Cortex of kidney (tissue), 1 donor: ENCODE results near the gene PTPRF.

Source experiments
- DNase-seq: peaks from one replicate; lab custom pipeline; 2025; lab: John Stamatoyannopoulos, UW

The PTPRF gene

DNA sequence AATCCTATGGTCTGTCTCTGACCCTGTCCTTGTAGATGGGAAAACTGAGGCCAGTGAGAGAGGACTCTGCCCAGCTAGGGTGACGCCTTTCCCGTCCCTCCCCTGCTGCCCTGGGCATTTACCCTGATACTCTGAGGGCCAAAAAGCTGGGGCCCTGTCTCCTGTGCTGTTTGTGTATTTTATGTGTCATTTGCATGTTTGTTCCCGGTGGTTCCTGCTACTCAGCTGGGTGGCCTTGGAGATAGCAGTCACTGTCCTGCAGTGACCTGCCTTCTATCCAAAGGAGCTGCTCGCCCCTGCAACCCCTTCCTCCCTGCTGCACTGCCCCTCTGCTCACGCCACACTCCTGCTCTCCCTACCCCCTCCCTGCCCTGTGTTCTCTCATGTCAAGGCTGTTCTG, 78.1 kb downstream of the PTPRF start:
- DNase-seq = no peak

DNA sequence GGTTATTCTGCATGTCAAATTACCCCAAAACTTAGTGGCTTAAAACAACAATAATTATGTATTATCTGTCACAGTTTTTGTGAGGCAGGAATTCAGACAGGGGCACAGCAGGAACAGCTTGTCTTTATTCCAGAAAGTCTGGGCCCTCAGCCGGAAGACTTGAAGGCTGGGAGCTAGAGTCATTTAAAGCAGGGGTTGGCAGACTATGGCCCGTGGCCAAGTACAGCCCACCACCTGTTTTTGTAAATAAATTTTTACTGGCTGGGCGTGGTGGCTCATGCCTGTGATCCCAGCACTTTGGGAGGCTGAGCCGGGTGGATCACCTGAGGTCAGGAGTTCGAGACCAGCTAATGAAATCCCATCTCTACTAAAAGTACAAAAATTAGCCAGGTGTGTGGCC, 79.7 kb downstream of the PTPRF start:
- no peak for DNase-seq

DNA sequence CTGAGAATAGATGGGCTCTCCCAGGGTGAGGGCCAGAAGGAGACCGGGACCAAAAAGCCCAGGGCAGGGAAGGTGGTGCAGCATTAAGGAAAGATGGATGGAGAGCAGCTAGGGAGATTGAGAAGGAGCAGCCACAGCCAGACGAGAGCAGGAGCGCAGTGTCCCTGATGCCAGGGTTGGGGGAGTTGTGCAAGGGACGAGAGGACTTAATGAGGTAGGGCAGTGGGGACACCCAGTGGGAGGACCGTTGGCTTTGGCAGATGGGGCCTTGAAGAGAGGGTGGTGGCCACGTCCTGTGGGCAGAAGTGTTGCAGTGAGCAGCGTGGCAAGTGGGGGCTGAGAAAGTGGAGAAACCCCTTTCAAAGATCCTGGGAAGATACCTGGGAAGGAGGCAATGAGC, 81.3 kb downstream of the PTPRF start:
- DNase-seq = no peak

DNA sequence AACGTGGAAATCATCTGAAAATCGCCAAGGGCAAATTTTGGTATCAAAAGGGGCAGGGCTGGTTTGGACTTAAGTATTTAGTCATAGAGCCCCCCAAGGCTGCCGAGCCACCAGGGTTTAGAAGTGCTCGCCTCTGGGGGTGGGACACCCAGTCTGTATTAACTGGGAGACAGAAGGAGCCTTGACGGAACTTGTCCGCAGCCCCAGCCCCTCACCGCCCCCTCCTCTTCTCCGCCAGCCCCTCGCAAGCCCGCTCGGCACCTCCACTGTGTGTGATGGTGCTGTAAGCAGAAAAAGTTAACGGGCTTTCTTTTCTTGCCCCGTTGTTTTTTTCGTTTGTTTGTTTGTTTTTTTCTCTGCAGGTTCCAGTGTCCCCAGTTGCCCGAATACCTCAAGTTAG, 81.7 kb downstream of the PTPRF start:
- no peak for DNase-seq

DNA sequence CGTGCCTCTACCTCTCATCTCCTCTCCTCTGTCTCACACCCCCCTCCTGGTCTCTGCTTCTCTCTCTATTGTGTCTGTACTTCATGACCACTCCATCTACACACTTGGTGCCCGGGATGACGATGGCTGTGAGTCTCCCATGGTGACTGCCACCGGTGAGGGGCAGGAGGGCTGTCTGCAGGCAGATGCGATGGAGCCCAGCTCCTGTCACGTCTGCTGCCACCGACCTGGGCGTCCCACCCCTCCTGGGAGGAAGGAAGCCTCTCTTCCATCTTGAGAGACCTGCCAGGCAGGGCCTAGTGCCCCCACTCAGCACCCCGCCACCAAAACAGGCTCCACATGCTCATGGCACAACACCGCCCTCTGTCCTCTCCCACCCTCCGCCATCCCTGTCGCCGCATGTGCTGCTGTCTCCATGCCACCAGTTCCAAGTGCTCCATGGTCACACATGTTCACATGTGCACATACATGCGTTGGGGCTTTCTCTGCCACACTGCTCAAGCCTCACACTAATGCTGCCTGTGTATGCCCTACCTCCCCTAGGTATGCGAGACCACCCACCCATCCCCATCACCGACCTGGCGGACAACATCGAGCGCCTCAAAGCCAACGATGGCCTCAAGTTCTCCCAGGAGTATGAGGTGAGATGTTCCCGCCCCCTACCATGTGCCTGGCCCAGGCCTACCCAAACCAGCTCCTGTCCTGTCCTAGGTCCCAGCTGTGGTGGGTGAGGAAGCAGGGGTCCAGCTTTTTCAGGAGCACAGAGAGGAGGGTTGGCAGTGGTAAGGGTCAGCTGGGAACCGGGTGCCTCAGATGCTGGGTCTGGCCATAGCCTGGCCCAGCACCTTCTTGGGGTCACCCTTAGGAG, 82.6 kb downstream of the PTPRF start:
- no peak for DNase-seq

DNA sequence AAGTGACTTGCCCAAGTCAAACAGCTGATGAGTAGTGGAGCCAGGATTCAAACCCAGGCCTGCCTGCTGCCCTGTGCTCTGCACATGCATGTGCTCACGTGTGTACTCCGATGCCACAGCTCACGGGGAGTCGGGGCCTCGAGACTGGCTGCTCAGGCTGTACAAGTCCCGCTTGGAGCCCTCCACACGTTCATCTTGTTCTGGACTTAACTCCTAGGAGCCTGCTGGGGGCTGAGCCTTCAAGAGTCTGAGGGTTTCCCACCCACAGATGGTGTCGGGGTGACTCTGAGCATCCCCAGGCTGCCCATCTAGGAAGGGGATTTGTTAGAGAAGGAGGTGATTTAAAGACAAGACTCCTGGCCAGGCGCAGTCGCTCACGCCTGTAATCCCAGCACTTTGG, 83.5 kb downstream of the PTPRF start:
- DNase-seq = no peak

DNA sequence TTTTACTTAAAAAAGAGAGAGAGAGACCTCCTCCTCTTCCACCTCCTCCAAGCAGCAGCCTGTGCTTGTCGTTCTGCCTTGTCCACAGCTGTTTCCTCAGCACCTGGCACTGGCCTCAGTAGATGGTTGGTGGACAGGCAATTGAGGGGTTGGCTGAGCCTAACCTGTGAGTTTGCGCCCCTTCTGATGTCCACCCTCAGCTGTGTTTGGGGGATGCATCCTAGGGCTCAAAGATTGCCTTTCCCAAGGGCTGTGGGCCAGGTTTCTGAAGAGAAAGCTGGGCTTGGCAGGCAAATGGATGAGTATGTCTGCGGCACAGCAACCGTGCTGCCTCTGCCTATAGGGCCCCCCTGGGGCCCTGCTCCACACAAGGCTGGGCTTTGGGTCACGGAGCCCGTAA, 84.2 kb downstream of the PTPRF start:
- no peak for DNase-seq

DNA sequence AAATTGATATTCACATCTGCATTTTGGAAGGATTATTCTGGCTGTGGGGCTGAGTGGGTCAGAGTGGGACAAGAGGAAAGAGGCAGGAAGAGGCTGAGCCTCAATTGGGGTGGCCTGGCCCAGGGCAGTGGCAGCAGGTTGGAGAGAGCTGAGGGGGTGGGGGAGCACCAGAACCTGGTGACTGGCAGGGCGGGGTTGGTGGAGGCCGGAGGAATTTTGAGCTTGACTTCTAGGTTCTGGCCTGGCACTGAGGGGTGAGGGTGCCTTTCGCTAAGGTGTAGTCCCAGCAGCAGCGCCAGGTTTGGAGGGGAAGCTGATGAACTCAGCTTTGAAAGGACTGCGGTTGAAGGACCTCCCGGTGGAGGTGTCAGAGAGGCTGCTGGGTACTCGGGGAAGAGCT, 85.7 kb downstream of the PTPRF start:
- DNase-seq = no peak

DNA sequence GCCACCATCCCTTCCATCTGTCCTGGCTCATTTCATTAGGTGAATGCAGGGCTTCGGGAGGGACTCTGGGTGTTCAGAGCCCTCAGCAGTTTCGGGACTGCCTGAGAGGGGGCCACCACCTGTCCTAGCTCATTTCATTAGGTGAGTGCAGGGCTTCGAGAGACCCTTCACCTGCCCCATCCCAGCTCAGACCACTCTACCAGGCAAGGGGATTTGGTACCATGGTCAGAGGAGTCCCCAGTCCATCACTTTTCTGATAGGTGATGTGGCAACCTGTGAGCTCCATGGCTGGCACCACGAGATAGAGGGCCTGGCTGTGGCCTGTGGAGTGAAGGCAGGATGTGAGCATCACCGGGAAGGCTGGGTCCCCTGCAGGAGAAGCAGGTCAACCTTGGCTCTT, 86.3 kb downstream of the PTPRF start:
- no peak for DNase-seq

DNA sequence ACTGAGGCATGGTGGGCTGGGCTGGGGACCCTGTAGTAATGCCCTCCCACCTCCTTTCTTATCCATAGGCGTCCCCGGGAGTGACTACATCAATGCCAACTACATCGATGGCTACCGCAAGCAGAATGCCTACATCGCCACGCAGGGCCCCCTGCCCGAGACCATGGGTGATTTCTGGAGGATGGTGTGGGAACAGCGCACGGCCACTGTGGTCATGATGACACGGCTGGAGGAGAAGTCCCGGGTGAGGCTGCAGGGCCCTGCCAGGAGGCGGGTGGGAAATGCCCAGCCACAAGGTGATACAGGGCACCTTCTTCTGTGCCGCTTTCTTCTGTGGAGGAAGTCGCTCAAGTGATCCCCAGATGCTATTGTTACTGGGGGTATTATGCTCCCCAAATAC, 87.0 kb downstream of the PTPRF start:
- DNase-seq = no peak

DNA sequence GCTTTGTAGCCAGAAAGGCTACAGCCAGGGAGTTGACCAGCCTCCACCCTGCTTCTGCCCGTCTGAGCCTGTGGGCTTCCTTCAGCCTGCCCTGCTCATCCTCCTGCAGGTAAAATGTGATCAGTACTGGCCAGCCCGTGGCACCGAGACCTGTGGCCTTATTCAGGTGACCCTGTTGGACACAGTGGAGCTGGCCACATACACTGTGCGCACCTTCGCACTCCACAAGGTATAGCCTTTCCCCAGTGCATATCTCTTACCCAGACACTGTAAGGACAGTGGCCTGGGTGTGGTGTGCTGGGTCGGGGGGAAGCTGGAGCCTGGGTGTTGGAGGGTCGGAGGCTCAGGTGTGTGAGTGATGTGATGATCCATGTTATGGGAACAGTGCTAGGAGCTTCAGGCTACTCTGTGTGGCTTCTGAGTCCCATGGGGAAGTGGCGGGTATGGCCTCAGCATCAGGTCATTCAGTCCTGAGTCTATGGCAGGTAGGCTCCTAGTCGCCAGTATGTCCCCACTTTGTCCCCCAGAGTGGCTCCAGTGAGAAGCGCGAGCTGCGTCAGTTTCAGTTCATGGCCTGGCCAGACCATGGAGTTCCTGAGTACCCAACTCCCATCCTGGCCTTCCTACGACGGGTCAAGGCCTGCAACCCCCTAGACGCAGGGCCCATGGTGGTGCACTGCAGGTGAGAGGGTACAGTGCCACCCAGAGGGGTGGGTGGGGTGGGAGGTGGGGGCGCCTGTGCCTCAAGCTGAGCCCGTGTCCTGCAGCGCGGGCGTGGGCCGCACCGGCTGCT, 88.0 kb downstream of the PTPRF start:
- DNase-seq = no peak

DNA sequence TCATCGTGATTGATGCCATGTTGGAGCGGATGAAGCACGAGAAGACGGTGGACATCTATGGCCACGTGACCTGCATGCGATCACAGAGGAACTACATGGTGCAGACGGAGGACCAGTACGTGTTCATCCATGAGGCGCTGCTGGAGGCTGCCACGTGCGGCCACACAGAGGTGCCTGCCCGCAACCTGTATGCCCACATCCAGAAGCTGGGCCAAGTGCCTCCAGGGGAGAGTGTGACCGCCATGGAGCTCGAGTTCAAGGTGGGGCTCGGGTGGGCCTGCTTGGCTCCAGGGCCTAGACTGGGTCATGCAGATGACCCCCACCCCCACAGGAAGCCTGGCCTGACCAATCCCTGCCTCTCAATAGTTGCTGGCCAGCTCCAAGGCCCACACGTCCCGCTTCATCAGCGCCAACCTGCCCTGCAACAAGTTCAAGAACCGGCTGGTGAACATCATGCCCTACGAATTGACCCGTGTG, 88.7 kb downstream of the PTPRF start:
- no peak for DNase-seq

DNA sequence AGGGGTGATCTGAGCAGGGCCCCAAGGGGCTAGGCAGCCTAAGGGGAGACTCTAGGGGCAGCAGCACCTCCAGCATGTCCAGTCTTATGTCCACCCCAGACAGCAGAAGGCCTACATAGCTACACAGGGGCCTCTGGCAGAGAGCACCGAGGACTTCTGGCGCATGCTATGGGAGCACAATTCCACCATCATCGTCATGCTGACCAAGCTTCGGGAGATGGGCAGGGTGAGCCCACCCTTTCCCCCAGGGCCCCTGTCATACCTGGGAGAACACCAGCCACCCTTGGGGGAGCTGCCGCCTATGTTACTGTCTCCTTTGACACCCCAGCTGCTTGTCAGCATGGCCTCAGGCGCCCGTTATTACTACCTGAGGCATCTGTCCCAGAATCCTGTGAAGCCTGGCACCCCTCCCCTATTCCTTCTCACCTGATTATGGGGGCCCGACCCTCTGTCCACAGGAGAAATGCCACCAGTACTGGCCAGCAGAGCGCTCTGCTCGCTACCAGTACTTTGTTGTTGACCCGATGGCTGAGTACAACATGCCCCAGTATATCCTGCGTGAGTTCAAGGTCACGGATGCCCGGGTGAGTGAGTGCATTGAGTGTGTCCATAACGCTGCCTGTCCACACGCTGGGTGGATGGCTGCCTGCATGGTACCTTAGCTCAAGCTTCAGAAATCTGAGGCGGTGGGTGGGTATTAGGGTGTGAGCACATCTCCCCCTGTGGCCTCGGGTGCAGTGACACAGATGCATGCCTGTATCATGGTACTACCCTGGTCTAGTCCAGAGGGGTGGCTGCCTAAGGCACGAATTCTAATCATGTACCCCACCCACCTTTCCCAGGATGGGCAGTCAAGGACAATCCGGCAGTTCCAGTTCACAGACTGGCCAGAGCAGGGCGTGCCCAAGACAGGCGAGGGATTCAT, 89.6 kb downstream of the PTPRF start:
- DNase-seq = no peak

DNA sequence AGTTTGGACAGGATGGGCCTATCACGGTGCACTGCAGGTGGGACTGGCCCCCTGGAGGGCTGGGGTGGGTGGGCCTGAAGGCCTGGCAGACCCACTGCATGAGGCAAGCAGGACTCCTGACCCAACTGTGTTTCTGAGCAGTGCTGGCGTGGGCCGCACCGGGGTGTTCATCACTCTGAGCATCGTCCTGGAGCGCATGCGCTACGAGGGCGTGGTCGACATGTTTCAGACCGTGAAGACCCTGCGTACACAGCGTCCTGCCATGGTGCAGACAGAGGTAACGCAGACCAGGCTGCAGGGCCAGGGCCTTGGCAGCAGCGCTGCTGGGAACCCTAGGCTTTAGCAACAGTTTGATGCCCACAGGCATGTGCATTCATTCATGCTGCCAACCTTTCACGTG, 90.3 kb downstream of the PTPRF start:
- no peak for DNase-seq

DNA sequence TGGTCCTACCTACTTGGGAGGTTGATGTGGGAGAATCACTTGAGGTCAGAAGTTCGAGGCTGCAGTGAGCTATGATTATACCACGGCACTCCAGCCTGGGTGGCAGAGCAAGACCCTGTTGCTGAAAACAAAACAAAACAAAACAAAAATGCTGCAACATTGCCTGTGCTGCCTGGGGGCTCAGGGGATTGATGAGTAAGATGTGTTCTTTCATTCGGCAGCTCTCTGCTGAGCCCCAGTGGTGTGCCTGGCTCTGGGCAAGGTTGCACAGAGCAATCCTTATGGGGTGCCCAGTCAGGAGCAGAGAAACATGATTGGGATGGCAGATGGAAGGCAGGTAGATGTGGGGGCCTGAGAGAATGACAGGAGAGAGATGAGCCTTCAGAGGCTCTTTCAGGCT, 90.7 kb downstream of the PTPRF start:
- DNase-seq = no peak

DNA sequence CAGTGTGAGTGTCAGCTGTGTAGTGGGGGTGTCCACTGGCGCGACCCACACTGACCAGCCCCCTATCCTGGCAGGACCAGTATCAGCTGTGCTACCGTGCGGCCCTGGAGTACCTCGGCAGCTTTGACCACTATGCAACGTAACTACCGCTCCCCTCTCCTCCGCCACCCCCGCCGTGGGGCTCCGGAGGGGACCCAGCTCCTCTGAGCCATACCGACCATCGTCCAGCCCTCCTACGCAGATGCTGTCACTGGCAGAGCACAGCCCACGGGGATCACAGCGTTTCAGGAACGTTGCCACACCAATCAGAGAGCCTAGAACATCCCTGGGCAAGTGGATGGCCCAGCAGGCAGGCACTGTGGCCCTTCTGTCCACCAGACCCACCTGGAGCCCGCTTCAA, 91.2 kb downstream of the PTPRF start:
- no peak for DNase-seq

DNA sequence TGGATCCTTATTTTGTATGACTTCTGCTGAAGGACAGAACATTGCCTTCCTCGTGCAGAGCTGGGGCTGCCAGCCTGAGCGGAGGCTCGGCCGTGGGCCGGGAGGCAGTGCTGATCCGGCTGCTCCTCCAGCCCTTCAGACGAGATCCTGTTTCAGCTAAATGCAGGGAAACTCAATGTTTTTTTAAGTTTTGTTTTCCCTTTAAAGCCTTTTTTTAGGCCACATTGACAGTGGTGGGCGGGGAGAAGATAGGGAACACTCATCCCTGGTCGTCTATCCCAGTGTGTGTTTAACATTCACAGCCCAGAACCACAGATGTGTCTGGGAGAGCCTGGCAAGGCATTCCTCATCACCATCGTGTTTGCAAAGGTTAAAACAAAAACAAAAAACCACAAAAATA, 91.8 kb downstream of the PTPRF start:
- no peak for DNase-seq

DNA sequence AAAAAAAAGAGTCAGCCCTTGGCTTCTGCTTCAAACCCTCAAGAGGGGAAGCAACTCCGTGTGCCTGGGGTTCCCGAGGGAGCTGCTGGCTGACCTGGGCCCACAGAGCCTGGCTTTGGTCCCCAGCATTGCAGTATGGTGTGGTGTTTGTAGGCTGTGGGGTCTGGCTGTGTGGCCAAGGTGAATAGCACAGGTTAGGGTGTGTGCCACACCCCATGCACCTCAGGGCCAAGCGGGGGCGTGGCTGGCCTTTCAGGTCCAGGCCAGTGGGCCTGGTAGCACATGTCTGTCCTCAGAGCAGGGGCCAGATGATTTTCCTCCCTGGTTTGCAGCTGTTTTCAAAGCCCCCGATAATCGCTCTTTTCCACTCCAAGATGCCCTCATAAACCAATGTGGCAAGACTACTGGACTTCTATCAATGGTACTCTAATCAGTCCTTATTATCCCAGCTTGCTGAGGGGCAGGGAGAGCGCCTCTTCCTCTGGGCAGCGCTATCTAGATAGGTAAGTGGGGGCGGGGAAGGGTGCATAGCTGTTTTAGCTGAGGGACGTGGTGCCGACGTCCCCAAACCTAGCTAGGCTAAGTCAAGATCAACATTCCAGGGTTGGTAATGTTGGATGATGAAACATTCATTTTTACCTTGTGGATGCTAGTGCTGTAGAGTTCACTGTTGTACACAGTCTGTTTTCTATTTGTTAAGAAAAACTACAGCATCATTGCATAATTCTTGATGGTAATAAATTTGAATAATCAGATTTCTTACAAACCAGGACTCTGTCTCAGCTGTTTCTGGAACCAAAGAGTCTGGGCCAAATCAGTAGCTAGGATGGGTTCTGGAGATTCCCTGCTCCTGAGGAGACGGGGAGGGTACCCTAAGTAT, 92.5 kb downstream of the PTPRF start:
- no peak for DNase-seq

DNA sequence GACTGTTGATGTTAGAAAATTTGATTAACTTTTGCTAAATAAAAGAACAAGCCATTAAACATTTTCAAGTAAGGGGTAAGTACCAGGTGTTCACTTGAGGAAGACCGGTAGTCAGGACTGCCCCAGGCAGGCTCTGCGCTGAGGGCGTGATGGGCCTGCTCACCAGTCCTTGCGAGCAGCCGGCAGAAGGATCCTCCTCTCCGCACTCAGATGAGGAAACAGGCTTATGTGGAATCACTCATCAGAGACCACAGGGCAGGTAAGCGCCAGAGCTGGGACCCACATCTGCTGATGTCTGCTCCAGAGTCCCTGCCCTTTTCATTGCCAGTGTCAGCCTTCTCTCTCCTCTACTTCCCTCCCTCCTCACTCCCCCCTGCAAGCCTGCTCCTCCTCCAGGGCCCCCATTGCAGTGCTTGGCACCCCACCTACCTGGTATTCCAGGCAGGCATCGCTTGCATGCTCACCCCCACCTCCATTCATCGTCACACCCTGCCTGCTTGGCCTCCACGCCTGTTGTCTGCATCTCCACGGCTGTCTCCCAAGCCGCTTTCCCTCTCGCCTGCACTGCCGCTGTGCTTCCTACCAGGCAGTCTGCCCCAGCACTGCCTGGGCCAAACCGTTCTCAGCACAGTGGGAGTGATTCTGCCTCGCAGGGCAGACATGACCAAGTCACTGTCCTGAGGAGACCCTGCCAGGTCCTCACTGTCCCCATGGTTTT, 94.5 kb downstream of the PTPRF start:
- DNase-seq = no peak

DNA sequence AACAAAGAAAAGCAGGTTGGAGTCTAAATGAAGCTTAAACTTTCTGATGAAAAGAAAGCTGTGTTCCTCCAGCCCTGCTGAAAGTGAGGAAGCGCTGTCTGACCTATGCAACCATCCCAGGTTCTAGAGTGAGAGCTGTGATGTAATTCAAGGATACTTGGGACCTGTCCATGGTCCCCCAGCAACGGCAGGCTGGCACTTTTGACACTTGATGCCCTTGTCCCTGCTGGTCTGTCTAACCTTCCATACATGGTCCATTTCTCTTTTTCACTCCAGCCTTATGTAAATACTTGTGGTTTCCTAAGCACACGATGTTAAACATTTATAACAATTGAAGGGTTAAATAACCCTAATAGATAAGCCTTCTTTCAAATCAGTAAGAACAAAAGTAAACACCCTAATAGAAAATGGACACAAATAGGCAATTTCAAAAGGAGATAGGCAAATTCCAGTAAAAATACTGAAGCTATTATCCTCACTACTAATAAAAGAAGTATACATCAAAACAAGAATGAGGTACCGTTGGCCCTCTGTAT, 101.5 kb downstream of the PTPRF start:
- no peak for DNase-seq
